ENCODE results near the gene ZBTB34.

GRCh38 chr9:126847051-126847450 lies 13.4 kb upstream of the ZBTB34 start:
- no peak for TF ChIP-seq CTCF (conservative IDR thresholded peaks at IDR 0.05; ENCODE audit: low read depth, low read length)
- TF ChIP-seq EZH2 (IDR thresholded peaks at IDR 0.05; ENCODE audit: low read length, unreplicated experiment): no peak
- no peak for TF ChIP-seq EZH2phosphoT487 (IDR thresholded peaks at IDR 0.05; ENCODE audit: borderline replicate concordance, low read length)

All from PC-3 (cell line).